HG02642 (cell line): ENCODE data around the gene ZBTB4.
"Not testable (repeated sequence)": the region's sequence is repeated elsewhere in the genome, so short reads cannot be mapped to it uniquely, and the experiment has no call there.

Experiments used
- ATAC-seq: cut with Tn5 transposase; IDR thresholded peaks from one replicate; pipeline ENCODE4 v1.9.1; 2021; ENCODE audit warnings: mild to moderate bottlenecking; ENCODE audit not compliant: unreplicated experiment, poor library complexity

ZBTB4 gene

GRCh38 chr17:7475764-7476422, 3.5 kb downstream of the ZBTB4 start:
- no peak for ATAC-seq

- not testable (repeated sequence) for ATAC-seq
Observed at GRCh38 chr17:7474767-7475166, 4.7 kb downstream of the ZBTB4 start.

GRCh38 chr17:7471729-7472128, 7.7 kb downstream of the ZBTB4 start:
- no peak for ATAC-seq

GRCh38 chr17:7470457-7470973, 8.9 kb downstream of the ZBTB4 start:
- not testable (repeated sequence) for ATAC-seq

- ATAC-seq = not testable (repeated sequence)
Observed at GRCh38 chr17:7469843-7470242, 9.6 kb downstream of the ZBTB4 start.

GRCh38 chr17:7468804-7469389, 10.5 kb downstream of the ZBTB4 start:
- ATAC-seq = no peak

- ATAC-seq = no peak
Observed at GRCh38 chr17:7468290-7468689, 11.1 kb downstream of the ZBTB4 start.

- ATAC-seq = no peak
Observed at GRCh38 chr17:7467498-7467897, 11.9 kb downstream of the ZBTB4 start.

GRCh38 chr17:7466639-7467341, 12.6 kb downstream of the ZBTB4 start:
- ATAC-seq = no peak

GRCh38 chr17:7466318-7466638, 13.2 kb downstream of the ZBTB4 start:
- ATAC-seq = no peak

- no peak for ATAC-seq
Observed at GRCh38 chr17:7465597-7466275, 13.7 kb downstream of the ZBTB4 start.

- ATAC-seq = no peak
Observed at GRCh38 chr17:7464081-7464480, 15.3 kb downstream of the ZBTB4 start.

- ATAC-seq = no peak
Observed at GRCh38 chr17:7463372-7463846, 16.0 kb downstream of the ZBTB4 start.

- ATAC-seq = no peak
Observed at GRCh38 chr17:7462474-7463371, 16.7 kb downstream of the ZBTB4 start.

GRCh38 chr17:7460850-7461660, 18.4 kb downstream of the ZBTB4 start:
- no peak for ATAC-seq

GRCh38 chr17:7459961-7460545, 19.4 kb downstream of the ZBTB4 start:
- ATAC-seq = no peak

- ATAC-seq = no peak
Observed at GRCh38 chr17:7448461-7448860, 31.0 kb downstream of the ZBTB4 start.

- ATAC-seq = no peak
Observed at GRCh38 chr17:7445619-7445968, 33.8 kb downstream of the ZBTB4 start.
